ENCODE measurements around the gene ARHGEF11.

GRCh38 chr1:157080714-157081113, 35.2 kb upstream of the ARHGEF11 start:
- TF ChIP-seq CTCF (IDR thresholded peaks at IDR 0.05), result no peak
- no peak for TF ChIP-seq POLR2A (IDR thresholded peaks at IDR 0.05)
- no peak for TF ChIP-seq POLR2AphosphoS5 (IDR thresholded peaks at IDR 0.05)
